ENCODE results near the gene MEGF11. TPM values are rescaled to one million over a fixed set of nuclear protein-coding genes. Genes with fewer than 3 reads are reported as not detected.

Gene MEGF11
- total RNA-seq, 2 experiments from 2014 or later: 3.3 to 6.8 TPM

DNA sequence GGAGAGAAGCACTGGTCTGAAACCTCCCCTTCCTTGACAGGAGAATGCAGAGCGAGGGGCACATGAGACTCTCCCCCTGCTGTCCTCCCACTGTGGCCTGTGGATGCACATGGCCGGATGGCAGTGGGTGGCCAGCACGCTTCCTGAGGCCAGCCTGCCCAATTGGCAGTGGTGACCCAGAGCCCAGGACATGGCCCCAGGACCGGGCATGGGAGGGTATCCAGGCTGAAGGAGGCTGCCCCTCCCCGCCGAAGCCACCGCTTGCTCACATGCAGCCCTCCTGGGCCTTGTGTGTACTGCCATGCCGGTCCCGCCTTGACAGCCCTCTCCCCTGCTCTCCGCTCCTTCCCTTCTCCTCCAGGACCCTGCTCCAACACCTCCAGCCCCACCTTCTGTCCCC is 100.9 kb downstream of the MEGF11 start:
- Histone ChIP-seq H3K79me2 (ENCODE audit: insufficient read depth, low read depth, low read length) (no peaks in the 10 kb centered on the region), H3K9me2 (ENCODE audit: insufficient read depth, low read length) (no peaks in the 10 kb centered on the region), H3K27ac (ENCODE audit: low read depth, low read length, poor library complexity, severe bottlenecking) (peak overlapping the region; percentile 99), H3K9me3 (ENCODE audit: low read length) (no peaks in the 10 kb centered on the region), H2AFZ (ENCODE audit: low read length) (no peak overlapping the region; the same call in 1 of the 2 replicates), H3K4me1 (ENCODE audit: insufficient read depth, low read length, poor library complexity, severe bottlenecking) (peaks cover 78% of the 10 kb centered on the region), H3K36me3 (ENCODE audit: insufficient read depth, low read length) (no peaks in the 10 kb centered on the region), H3K4me3 (ENCODE audit: low read depth, low read length, poor library complexity, severe bottlenecking) (peak overlapping the region; percentile 53), H4K20me1 (ENCODE audit: insufficient read depth, low read length) (no peaks in the 10 kb centered on the region), H3K4me2 (ENCODE audit: low read length) (peak overlapping the region; percentile 67)
- ChIA-PET CTCF (ENCODE audit: unreplicated experiment) (interaction anchor here (1.1 kb wide), 1 partner anchor 20 kb away, joined by 3 read pairs; no protein-coding TSS in a partner anchor), POLR2A (interaction anchor here (1.7 to 9.2 kb wide), 5 partner anchors 9 to 140 kb away, joined by 4 to 148 read pairs (median 12); no protein-coding TSS in a partner anchor)
- TF ChIP-seq EZH2phosphoT487 (IDR thresholded peaks at IDR 0.05; ENCODE audit: borderline replicate concordance, low read depth, low read length): no peak
- TF ChIP-seq, protein P1, sequence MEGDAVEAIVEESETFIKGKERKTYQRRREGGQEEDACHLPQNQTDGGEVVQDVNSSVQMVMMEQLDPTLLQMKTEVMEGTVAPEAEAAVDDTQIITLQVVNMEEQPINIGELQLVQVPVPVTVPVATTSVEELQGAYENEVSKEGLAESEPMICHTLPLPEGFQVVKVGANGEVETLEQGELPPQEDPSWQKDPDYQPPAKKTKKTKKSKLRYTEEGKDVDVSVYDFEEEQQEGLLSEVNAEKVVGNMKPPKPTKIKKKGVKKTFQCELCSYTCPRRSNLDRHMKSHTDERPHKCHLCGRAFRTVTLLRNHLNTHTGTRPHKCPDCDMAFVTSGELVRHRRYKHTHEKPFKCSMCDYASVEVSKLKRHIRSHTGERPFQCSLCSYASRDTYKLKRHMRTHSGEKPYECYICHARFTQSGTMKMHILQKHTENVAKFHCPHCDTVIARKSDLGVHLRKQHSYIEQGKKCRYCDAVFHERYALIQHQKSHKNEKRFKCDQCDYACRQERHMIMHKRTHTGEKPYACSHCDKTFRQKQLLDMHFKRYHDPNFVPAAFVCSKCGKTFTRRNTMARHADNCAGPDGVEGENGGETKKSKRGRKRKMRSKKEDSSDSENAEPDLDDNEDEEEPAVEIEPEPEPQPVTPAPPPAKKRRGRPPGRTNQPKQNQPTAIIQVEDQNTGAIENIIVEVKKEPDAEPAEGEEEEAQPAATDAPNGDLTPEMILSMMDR (conservative IDR thresholded peaks at IDR 0.05; ENCODE audit: low read length): no peak
- DNase-seq (ENCODE audit: low spot score): no peak
- intact Hi-C loops (cut with micrococcal nuclease; ENCODE audit: unreplicated experiment): loop anchor here (2.0 to 10.0 kb wide), 2 partner anchors 140 to 202 kb away; partner anchors contain the start of genes DIS3L and TIPIN
- BruUV-seq (replicated peaks): no TSS peak

DNA sequence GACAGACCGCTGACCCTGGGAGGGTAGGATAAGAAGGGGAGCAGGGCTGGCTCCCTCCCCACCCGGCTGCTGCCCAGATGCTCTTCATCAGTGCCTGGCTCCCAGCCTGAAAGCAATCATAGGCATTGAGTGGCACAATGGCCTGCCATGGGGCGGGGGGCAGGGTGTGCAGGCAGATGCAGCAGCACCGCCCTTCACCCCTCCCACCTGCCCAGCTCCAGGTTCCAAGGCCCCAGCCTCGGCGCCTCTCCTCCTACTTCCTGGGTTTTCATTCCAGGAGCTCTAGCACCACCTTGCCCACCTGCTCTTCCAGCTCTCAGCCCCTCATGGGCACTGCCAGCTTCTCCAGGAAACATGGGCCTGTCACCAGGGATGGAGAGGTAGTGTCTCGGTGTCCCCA is 101.7 kb downstream of the MEGF11 start:
- Histone ChIP-seq H2AFZ (ENCODE audit: low read length) (no peak overlapping the region; the same call in 1 of the 2 replicates), H3K36me3 (ENCODE audit: insufficient read depth, low read length) (no peaks in the 10 kb centered on the region), H3K27ac (ENCODE audit: low read depth, low read length, poor library complexity, severe bottlenecking) (peak overlapping the region; percentile 99), H3K4me1 (ENCODE audit: insufficient read depth, low read length, poor library complexity, severe bottlenecking) (peaks cover 75% of the 10 kb centered on the region), H3K79me2 (ENCODE audit: insufficient read depth, low read depth, low read length) (no peaks in the 10 kb centered on the region), H3K4me2 (ENCODE audit: low read length) (peak overlapping the region; percentile 67), H3K9me2 (ENCODE audit: insufficient read depth, low read length) (no peaks in the 10 kb centered on the region), H4K20me1 (ENCODE audit: insufficient read depth, low read length) (no peaks in the 10 kb centered on the region), H3K4me3 (ENCODE audit: low read depth, low read length, poor library complexity, severe bottlenecking) (peak overlapping the region; percentile 53), H3K9me3 (ENCODE audit: low read length) (no peaks in the 10 kb centered on the region)
- DNase-seq (ENCODE audit: low spot score): no peak
- TF ChIP-seq, protein P1 (conservative IDR thresholded peaks at IDR 0.05; ENCODE audit: low read length): no peak
- TF ChIP-seq EZH2phosphoT487 (IDR thresholded peaks at IDR 0.05; ENCODE audit: borderline replicate concordance, low read depth, low read length): no peak
- BruUV-seq (replicated peaks): no TSS peak
- CTCF ChIA-PET (ENCODE audit: unreplicated experiment): interaction anchor here (0.6 to 1.1 kb wide), 3 partner anchors 14 to 239 kb away, joined by 3 to 4 read pairs (median 3); no protein-coding TSS in a partner anchor
- intact Hi-C loops (cut with micrococcal nuclease; ENCODE audit: unreplicated experiment): loop anchor here (2.0 to 10.0 kb wide), 2 partner anchors 141 to 203 kb away; partner anchors contain the start of genes DIS3L and TIPIN
- POLR2A ChIA-PET: interaction anchor here (0.5 to 9.2 kb wide), 8 partner anchors 9 to 141 kb away, joined by 3 to 148 read pairs (median 4); no protein-coding TSS in a partner anchor

DNA sequence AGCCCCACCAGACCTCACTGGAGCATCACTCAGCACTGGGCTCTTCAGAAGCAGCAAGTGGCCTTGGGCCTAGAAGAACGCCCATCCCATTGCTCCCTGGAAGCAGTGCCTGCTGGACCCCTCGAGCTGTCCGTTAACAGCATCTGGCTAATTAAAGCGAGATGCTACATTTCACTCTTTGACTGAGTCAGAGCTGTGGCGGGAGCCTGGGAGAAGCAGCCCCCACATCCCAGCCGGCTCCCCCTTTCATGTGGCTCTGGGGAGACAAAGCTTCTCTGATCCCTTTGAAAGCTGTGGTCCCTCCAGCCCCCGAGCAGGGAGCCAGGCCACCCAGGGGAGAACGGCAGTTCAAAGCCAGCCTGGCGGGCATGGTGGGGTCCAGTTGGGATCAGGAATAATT is 103.7 kb downstream of the MEGF11 start:
- ChIA-PET CTCF (ENCODE audit: unreplicated experiment) (no interaction called here), POLR2A (no interaction called here)
- TF ChIP-seq EZH2phosphoT487 (IDR thresholded peaks at IDR 0.05; ENCODE audit: borderline replicate concordance, low read depth, low read length): no peak
- TF ChIP-seq, protein P1 (conservative IDR thresholded peaks at IDR 0.05; ENCODE audit: low read length): no peak
- H3K27ac ChIP-seq (ENCODE audit: low read depth, low read length, poor library complexity, severe bottlenecking): no peak overlapping the region
- peak overlapping the region; percentile 67; the same call in 1 of the 2 replicates for H3K4me2 ChIP-seq (ENCODE audit: low read length)
- peaks cover 70% of the 10 kb centered on the region for H3K4me1 ChIP-seq (ENCODE audit: insufficient read depth, low read length, poor library complexity, severe bottlenecking)
- H4K20me1 ChIP-seq (ENCODE audit: insufficient read depth, low read length): no peaks in the 10 kb centered on the region
- no peaks in the 10 kb centered on the region for H3K79me2 ChIP-seq (ENCODE audit: insufficient read depth, low read depth, low read length)
- DNase-seq (ENCODE audit: low spot score): no peak
- no peaks in the 10 kb centered on the region for H3K9me2 ChIP-seq (ENCODE audit: insufficient read depth, low read length)
- H2AFZ ChIP-seq (ENCODE audit: low read length): no peak overlapping the region
- BruUV-seq (replicated peaks): no TSS peak
- no peaks in the 10 kb centered on the region for H3K36me3 ChIP-seq (ENCODE audit: insufficient read depth, low read length)
- intact Hi-C loops (cut with micrococcal nuclease; ENCODE audit: unreplicated experiment): loop anchor here (10.0 kb wide), 1 partner anchor 205 kb away; the partner anchor contains the start of gene TIPIN
- no peaks in the 10 kb centered on the region for H3K9me3 ChIP-seq (ENCODE audit: low read length)
- no peak overlapping the region for H3K4me3 ChIP-seq (ENCODE audit: low read depth, low read length, poor library complexity, severe bottlenecking)
